Coronary artery (tissue), 2 donors: ENCODE measurements around the gene TDG.
A peak's percentile ranks its signal among the peaks of the same experiment; 100 is the strongest.

Experiments used
- DNase-seq: peaks from one replicate; pipeline ENCODE4 v3.0.0-alpha.2; 2017; ENCODE audit warnings: low spot score
- H3K27ac ChIP-seq, 2 donors: fragments of 200-600 bp; sonication (generic); one replicate each; pipeline ENCODE4 v1.5.1; 2016 to 2019
- H3K4me3 ChIP-seq: fragments of 200-600 bp; sonication (generic); 2 replicates; pipeline ENCODE4 v1.5.1; 2016; ENCODE audit warnings: mild to moderate bottlenecking, moderate library complexity
- TF ChIP-seq, protein P1 (sequence below): fragments of 200-600 bp; sonication (generic); IDR thresholded peaks from one replicate; pipeline ENCODE4 v1.5.1; 2019; ENCODE audit warnings: antibody characterized with exemption

TDG gene

GRCh38 chr12:103930034-103930786 lies 35.5 kb upstream of the TDG start, which contains the start of gene HSP90B1:
TSS of gene HSP90B1 (plus strand) at chr12:103930410. CDS start at chr12:103930516, 106 bp downstream.
- TF ChIP-seq, protein P1, sequence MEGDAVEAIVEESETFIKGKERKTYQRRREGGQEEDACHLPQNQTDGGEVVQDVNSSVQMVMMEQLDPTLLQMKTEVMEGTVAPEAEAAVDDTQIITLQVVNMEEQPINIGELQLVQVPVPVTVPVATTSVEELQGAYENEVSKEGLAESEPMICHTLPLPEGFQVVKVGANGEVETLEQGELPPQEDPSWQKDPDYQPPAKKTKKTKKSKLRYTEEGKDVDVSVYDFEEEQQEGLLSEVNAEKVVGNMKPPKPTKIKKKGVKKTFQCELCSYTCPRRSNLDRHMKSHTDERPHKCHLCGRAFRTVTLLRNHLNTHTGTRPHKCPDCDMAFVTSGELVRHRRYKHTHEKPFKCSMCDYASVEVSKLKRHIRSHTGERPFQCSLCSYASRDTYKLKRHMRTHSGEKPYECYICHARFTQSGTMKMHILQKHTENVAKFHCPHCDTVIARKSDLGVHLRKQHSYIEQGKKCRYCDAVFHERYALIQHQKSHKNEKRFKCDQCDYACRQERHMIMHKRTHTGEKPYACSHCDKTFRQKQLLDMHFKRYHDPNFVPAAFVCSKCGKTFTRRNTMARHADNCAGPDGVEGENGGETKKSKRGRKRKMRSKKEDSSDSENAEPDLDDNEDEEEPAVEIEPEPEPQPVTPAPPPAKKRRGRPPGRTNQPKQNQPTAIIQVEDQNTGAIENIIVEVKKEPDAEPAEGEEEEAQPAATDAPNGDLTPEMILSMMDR, result no peak
- DNase-seq, result peak; percentile 100
- Histone ChIP-seq H3K4me3 (peak within 1 kb of the TSS; percentile 77), H3K27ac (peak within 1 kb of the TSS; percentile 94 to 97)

DNA sequence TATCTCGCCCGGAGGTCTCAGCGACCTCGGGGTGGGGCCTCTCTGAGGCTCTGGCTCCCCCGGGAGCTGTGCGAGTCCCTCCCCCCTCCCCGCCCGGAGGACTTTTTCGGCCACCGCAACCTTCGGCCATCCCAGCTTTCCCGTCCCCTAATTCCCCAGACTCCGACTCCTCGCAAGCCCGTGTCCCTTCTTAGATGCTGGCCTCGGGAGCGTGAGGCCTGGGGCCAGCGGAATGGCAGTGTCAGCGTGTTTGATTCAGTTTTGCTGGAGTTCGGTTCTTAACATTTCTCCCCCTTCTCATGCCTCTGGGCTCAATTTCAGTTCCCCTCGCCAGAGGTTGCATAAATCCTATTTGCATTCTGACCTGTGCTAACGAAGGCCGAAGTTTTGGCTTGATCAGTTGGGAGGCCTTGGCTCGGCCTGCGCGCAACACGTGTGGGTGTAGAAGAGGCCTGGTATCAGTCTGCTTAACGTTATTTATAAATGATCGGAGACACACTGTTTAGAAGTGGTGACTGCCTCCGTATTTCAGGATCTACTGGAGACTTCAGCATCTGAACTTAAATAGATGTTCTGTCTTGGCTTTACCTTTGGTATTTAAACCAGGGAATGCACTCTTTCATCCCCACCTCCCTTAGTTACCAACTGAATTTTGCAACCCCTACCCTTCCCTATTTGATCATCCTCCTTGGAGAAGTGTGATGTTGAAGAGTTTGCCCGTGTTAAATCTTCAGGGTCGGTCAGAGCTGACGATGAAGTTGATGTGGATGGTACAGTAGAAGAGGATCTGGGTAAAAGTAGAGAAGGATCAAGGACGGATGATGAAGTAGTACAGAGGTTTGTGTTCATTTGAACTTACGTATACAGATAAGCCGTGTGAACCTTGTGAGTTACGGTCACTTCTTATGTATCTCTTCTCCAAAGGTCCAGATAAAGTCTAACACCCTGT lies 34.6 kb upstream of the TDG start:
- peak overlapping the region; percentile 88 to 97 for H3K27ac ChIP-seq
- peak; percentile 76 for DNase-seq
- peak overlapping the region; percentile 77 for H3K4me3 ChIP-seq
- TF ChIP-seq, protein P1, result no peak

DNA sequence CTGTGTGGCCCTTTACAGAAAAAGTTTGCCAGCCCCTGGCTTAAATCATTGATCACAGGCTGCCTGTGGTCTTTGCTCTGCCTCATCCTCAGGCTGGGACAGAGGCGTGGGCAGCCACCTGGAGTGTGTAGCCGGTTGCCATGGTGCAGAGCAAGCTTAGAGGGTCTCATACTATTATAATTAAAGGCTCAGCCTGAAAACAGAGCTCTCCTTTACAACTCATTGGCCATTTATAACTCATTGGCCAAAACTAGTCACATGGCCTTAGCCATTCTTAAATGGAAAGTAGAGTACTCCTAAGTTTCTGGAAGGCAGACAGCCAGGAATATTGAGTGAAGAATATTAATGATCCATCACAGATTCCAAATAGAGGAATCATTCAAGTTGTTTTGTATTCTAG lies 32.4 kb upstream of the TDG start:
- H3K27ac ChIP-seq, result no peak overlapping the region
- DNase-seq, result no peak

DNA sequence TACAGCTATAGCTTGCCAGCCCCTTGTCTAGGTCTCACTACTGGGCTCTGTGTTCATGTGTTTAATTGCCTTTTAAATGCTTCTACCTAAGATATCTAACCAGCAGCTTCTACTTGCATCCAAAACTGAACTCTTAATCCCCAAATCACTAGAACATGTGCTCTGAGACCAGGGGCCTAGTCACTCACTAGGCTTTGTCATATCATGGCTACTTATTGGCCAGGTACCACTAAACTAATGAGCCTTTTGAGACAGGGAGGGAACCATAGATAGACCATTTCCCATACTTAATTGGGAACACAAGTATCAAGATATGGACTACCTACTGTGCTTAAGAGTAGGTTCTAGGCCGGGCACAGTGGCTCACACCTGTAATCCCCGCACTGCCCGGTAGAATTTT lies 29.0 kb upstream of the TDG start:
- no peak for DNase-seq
- no peak overlapping the region for H3K4me3 ChIP-seq
- no peak overlapping the region for H3K27ac ChIP-seq
- TF ChIP-seq, protein P1, result no peak

More for the DNA sequence above, 32.4 kb upstream of the TDG start:
- TF ChIP-seq, protein P1, result no peak
- H3K4me3 ChIP-seq, result peak overlapping the region; percentile 77

DNA sequence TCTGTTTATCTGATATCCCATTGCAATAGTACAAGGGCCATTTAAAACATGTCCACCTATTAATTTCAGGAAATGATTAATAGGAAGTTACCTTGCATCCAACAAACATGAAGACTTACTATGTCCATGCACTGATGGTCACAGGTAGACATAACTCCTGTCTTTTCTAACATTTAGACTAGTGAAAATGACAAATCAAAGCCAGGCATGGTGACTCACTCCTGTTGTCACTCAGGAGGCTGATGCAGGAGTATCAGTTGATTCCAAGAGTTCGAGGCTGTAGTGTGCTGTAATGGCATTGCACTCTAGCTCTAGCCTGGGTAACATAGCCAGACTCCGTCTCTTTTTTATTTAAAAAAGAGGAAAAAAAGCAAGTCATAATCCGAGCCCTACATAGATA lies 20.7 kb upstream of the TDG start:
- H3K4me3 ChIP-seq, result no peak overlapping the region
- TF ChIP-seq, protein P1, result no peak
- no peak overlapping the region for H3K27ac ChIP-seq
- DNase-seq, result no peak

- no peak for DNase-seq
- TF ChIP-seq, protein P1, result no peak
- Histone ChIP-seq H3K27ac (no peak overlapping the region), H3K4me3 (no peak overlapping the region)
Measured at GRCh38 chr12:103947871-103948555, 17.7 kb upstream of the TDG start.
